ENCODE measurements around the gene NANOS1.

- TF ChIP-seq POLR2A (IDR thresholded peaks at IDR 0.05): no peak
- no peak for TF ChIP-seq CTCF (IDR thresholded peaks at IDR 0.05)
Observed at GRCh38 chr10:119025336-119025735, 4.2 kb upstream of the NANOS1 start.

Measured in right lobe of liver (tissue), 4 donors.